ENCODE data around the gene CNNM1. TPM values are rescaled to one million over a fixed set of nuclear protein-coding genes. Genes with fewer than 3 reads are reported as not detected.

Gene CNNM1
- total RNA-seq, 3 donors from 2014 or later (not counting 1 experiment from before 2014, with no cell fraction given) = not detected

- DNase-seq (no peak), ATAC-seq (no peak)
- H3K4me1 Mint-ChIP-seq = no peaks in the 10 kb centered on the region
- H3K27ac Mint-ChIP-seq = no peak overlapping the region
- no peaks in the 10 kb centered on the region for H3K27me3 ChIP-seq (ENCODE audit: control insufficient read depth, insufficient read depth, low read length)
- no peaks in the 10 kb centered on the region for H3K4me1 ChIP-seq (ENCODE audit: control insufficient read depth, insufficient read depth, low read length)
- H3K9me3 Mint-ChIP-seq = peaks cover 2 to 4% of the 10 kb centered on the region in 2 donors
- TF ChIP-seq CTCF (IDR thresholded peaks at IDR 0.05) = no peak
- H3K4me3 Mint-ChIP-seq = no peak overlapping the region
- intact Hi-C loops (cut with micrococcal nuclease) = no loop called here
- H3K36me3 Mint-ChIP-seq = no peaks in the 10 kb centered on the region
- H3K27me3 Mint-ChIP-seq (ENCODE audit: low read depth in 2 of 2) = peaks cover 7 to 12% of the 10 kb centered on the region in 2 donors
- no peak overlapping the region for H3K27ac ChIP-seq (ENCODE audit: low read length)
- no peaks in the 10 kb centered on the region for H3K9me3 ChIP-seq (ENCODE audit: control insufficient read depth, insufficient read depth, low read length)
- H3K36me3 ChIP-seq (ENCODE audit: control insufficient read depth, insufficient read depth, low read length) = no peaks in the 10 kb centered on the region
- no peak overlapping the region for H3K4me3 ChIP-seq (ENCODE audit: low read length)
- WGBS (ENCODE audit: insufficient coverage) = no CpG with 5 or more reads among the region's 1 CpG
Observed at GRCh38 chr10:99290306-99290705, 38.9 kb upstream of the CNNM1 start.

GRCh38 chr10:99292159-99292558 is 37.0 kb upstream of the CNNM1 start:
- no peaks in the 10 kb centered on the region for H3K36me3 Mint-ChIP-seq
- H3K9me3 ChIP-seq (ENCODE audit: control insufficient read depth, insufficient read depth, low read length) = no peaks in the 10 kb centered on the region
- WGBS (ENCODE audit: insufficient coverage) = 71% methylated on average over 1 of the region's 1 CpG
- intact Hi-C loops (cut with micrococcal nuclease) = no loop called here
- no peaks in the 10 kb centered on the region for H3K4me1 Mint-ChIP-seq
- H3K27me3 Mint-ChIP-seq (ENCODE audit: low read depth in 2 of 2) = peaks cover 11 to 12% of the 10 kb centered on the region in 2 donors
- H3K4me3 Mint-ChIP-seq = no peak overlapping the region
- no peak overlapping the region for H3K27ac ChIP-seq (ENCODE audit: low read length)
- no peaks in the 10 kb centered on the region for H3K27me3 ChIP-seq (ENCODE audit: control insufficient read depth, insufficient read depth, low read length)
- no peak for TF ChIP-seq CTCF (IDR thresholded peaks at IDR 0.05)
- no peak overlapping the region for H3K27ac Mint-ChIP-seq
- no peak overlapping the region for H3K4me3 ChIP-seq (ENCODE audit: low read length)
- ATAC-seq (no peak), DNase-seq (no peak)
- H3K9me3 Mint-ChIP-seq = no peaks in the 10 kb centered on the region
- H3K36me3 ChIP-seq (ENCODE audit: control insufficient read depth, insufficient read depth, low read length) = no peaks in the 10 kb centered on the region
- H3K4me1 ChIP-seq (ENCODE audit: control insufficient read depth, insufficient read depth, low read length) = no peaks in the 10 kb centered on the region

- Mint-ChIP-seq H3K4me1 (no peaks in the 10 kb centered on the region), H3K27me3 (ENCODE audit: low read depth in 2 of 2) (peaks cover 0 to 7% of the 10 kb centered on the region in 2 donors), H3K4me3 (no peak overlapping the region), H3K27ac (no peak overlapping the region), H3K36me3 (no peaks in the 10 kb centered on the region), H3K9me3 (no peaks in the 10 kb centered on the region)
- Histone ChIP-seq H3K9me3 (ENCODE audit: control insufficient read depth, insufficient read depth, low read length) (no peaks in the 10 kb centered on the region), H3K27me3 (ENCODE audit: control insufficient read depth, insufficient read depth, low read length) (no peaks in the 10 kb centered on the region), H3K36me3 (ENCODE audit: control insufficient read depth, insufficient read depth, low read length) (no peaks in the 10 kb centered on the region), H3K4me1 (ENCODE audit: control insufficient read depth, insufficient read depth, low read length) (no peaks in the 10 kb centered on the region), H3K27ac (ENCODE audit: low read length) (no peak overlapping the region), H3K4me3 (ENCODE audit: low read length) (no peak overlapping the region)
- DNase-seq = no peak
- WGBS (ENCODE audit: insufficient coverage) = 63% methylated on average over 5 of the region's 5 CpGs
- ATAC-seq = no peak
- intact Hi-C loops (cut with micrococcal nuclease) = no loop called here
- TF ChIP-seq CTCF (IDR thresholded peaks at IDR 0.05) = no peak
Observed at GRCh38 chr10:99296605-99297004, 32.6 kb upstream of the CNNM1 start.

GRCh38 chr10:99297033-99297432 is 32.1 kb upstream of the CNNM1 start:
- Mint-ChIP-seq H3K36me3 (no peaks in the 10 kb centered on the region), H3K27me3 (ENCODE audit: low read depth in 2 of 2) (peaks cover 0 to 7% of the 10 kb centered on the region in 2 donors), H3K4me1 (no peaks in the 10 kb centered on the region), H3K9me3 (no peaks in the 10 kb centered on the region), H3K4me3 (no peak overlapping the region), H3K27ac (no peak overlapping the region)
- no peak for TF ChIP-seq CTCF (IDR thresholded peaks at IDR 0.05)
- Histone ChIP-seq H3K27me3 (ENCODE audit: control insufficient read depth, insufficient read depth, low read length) (no peaks in the 10 kb centered on the region), H3K4me3 (ENCODE audit: low read length) (no peak overlapping the region), H3K9me3 (ENCODE audit: control insufficient read depth, insufficient read depth, low read length) (no peaks in the 10 kb centered on the region), H3K36me3 (ENCODE audit: control insufficient read depth, insufficient read depth, low read length) (no peaks in the 10 kb centered on the region), H3K27ac (ENCODE audit: low read length) (no peak overlapping the region), H3K4me1 (ENCODE audit: control insufficient read depth, insufficient read depth, low read length) (no peaks in the 10 kb centered on the region)
- DNase-seq (no peak), ATAC-seq (no peak)
- intact Hi-C loops (cut with micrococcal nuclease) = no loop called here
- WGBS (ENCODE audit: insufficient coverage) = 89% methylated on average over 7 of the region's 7 CpGs

Measured in natural killer cell (primary cell).